Esophagus mucosa (tissue), 1 donor: ENCODE data around the gene CIART. TPM values are rescaled to one million over a fixed set of nuclear protein-coding genes. Genes with fewer than 3 reads are reported as not detected.
"Not testable (repeated sequence)": the region's sequence is repeated elsewhere in the genome, so short reads cannot be mapped to it uniquely, and the experiment has no call there.

Source experiments
- ATAC-seq: fragments of 200-7000 bp; cut with Tn5 transposase; one replicate; pipeline ENCODE4 v1.9.1; 2020
- total RNA-seq: library from RNA; stranded (reverse); gene quantifications from one replicate; pipeline ENCODE4 v1.2.4, GENCODE V29; 2023
- donor health status: DM: yes; HTN: yes; CAD: no.

Gene CIART
- total RNA-seq, 1 donor from 2014 or later, result 3.1 TPM

GRCh38 chr1:150262388-150263320 is 19.7 kb upstream of the CIART start:
- ATAC-seq, result peak; percentile 35

DNA sequence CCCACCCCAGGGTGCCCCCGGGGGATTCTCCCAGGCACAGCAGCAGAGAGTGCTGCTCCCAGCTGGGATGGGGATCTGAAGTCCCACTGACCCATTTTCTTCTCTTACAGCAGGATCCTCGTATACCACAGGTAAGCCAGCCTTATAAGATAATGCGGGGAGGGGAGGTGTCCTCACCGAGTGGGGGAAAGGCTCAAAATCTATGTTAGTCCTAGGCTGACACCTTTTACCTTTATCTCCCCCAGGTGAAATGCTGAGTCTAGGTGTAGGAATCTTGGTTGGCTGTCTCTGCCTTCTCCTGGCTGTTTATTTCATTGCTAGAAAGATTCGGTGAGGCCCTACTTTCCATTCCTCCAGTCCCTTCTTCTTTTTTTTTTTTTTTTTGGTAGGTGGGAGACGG is 18.8 kb upstream of the CIART start:
- ATAC-seq, result no peak

DNA sequence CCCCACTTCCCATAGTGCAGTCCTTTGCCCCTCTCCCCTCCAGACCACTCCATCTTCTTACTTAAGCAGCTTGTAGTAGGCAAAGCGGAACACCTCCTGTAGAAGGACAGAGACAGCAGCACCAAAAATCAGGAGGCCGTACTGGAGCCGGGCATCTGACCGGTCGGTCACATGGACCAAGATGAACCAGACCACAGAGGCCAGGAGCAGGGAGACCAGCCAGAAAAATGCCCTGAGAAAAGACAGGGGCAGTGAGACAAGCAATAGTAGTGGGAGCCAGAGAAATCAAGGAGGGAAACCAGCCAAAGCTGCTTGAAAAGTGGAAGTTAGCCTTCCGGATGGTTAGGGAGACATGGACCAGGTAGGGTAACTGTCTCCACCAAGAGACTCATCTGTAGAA is 14.5 kb upstream of the CIART start:
- no peak for ATAC-seq

DNA sequence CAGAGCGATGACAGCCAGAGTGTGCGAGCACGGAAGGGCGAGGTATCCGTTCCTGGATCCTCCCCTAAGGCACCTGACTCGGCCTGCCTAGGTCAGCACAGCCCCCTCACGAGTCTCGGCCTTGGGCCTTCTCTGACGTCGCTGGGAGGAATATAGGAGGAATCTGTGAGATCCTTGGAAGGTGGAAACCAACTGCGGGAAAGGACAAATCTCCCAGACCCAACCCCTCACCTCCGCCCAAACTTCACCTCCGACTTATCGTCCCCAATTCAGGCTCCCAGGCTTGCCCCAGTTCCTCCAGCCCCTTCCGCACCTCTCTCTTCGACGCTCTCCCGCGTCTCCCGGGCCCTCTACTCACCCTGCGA is 14.0 kb upstream of the CIART start:
- peak; percentile 84 for ATAC-seq

DNA sequence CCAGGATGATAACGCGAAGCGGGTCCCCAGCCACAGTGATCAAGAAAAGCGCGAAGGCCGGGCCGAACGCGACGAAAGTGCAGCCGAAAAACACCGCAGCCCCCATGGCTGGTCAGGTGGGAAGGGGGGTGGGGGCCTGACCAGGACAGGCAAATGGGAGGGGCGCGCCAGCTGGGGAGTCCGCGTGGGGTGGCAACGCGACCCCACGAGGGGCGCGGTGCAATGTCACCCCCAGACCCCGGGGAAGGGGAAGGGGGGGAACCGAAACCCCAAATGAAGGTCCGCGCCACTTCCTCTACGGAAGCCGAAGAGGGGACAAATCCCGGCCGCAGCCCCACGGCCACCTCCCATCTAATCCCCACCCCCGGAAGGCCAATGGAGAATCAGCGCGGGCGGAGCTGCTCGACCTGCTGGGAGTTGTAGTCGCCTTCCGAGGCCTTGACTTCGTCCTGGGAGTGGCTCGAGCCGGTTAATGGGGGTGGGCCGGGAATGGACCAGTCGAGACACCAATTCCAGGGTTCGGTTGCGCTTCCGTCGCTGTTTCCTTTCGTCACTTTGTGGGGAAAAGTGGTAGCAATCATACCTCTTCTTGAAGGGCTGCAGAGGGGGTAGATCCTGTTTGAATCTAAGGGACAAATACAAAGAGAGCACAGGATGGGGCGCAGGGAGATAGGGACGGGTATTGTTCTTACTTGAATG is 13.5 kb upstream of the CIART start, which contains the start of gene APH1A:
Gene APH1A (minus strand): TSS at position 312 of the 699 bp plus-strand sequence. CDS start 206 bp downstream, at position 106.
- ATAC-seq, result peak; percentile 97

- ATAC-seq, result no peak
These were observed 12.9 kb upstream of the CIART start for GRCh38 chr1:150269451-150269850.

DNA sequence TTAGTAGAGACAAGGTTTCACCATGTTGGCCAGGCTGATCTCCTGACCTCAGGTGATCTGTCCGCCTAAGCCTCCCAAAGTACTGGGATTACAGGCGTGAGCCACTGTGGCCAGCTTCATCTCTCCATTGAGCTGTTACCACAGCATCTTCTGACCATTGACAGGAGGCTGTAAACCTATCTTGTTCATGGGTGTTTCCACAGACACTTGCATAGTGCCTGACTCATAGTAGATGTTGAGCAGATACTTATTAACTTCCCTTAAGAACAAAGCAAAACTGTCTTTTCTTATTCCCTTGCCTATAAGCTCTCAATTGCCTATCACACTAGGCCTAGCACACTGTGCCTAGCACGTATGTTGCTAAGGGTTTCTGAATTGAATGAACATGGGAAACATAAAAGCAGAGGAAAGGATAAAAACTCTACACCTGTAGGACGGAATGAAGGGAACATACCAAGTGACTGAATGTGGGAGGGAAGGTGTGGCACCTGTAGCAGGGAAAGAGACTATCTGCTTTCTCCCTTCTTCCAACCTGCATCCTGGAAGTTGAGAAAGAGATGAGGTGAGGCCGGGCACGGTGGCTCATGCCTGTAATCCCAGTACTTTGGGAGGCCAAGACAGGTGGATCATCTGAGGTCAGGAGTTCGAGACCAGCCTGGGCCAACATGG is 10.9 kb upstream of the CIART start:
- ATAC-seq, result no peak

- ATAC-seq, result no peak
These were observed 9.0 kb upstream of the CIART start for GRCh38 chr1:150273311-150273710.

DNA sequence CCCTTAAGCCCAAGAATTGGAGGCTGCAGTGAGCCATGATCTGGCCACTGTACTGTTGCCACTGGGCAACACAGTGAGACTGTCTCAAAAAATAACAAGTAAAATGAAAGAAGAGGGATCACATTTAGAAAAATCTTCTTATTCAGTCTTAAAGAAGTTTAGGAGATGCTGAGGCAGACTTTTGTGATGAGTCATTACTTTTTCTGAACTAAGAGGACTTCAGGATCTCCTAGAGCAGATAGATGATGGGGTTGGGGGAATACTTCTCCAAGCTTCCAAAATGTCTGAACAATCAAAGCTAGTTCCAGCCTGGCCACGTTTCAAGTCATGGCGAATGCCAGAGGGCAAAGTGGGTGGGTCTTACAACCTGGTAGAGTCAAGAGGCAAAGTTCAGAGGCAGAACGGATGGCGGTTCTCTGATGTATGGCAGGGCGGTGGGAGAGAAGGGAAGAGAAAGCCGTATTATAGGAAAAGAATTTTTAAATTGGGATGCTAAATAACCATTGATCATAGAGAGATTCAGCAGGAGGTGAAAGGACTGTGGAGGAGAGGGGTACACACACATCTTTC is 2.1 kb upstream of the CIART start:
- no peak for ATAC-seq

- peak; percentile 54 for ATAC-seq
These were observed 1.1 kb upstream of the CIART start for GRCh38 chr1:150281221-150281757.

DNA sequence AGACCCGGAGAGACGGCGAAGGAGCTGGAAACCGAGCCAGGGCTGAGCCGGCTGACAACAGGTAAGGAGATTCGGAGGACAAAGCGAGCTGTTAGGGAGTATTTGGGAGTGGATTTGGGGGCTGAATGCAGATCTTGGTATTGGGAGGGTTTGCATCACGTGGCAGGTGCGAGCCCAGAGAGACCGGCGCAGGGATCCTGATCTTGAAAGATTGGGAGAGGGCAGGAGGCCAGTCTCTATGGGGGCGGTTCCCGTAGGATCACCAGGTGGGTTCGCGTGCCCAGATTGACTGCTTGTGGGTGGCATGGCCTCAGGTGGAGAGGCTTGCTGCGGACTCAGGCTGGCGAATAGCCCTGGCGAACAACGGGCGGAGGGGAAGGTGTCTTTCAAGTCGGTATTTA is 204 bp downstream of the CIART start:
- peak; percentile 22 for ATAC-seq

- ATAC-seq, result no peak
These were observed 906 bp downstream of the CIART start for GRCh38 chr1:150283260-150283659.

GRCh38 chr1:150288382-150288781 is 6.0 kb downstream of the CIART start:
- ATAC-seq, result no peak

GRCh38 chr1:150288822-150289221 is 6.5 kb downstream of the CIART start:
- ATAC-seq, result no peak

DNA sequence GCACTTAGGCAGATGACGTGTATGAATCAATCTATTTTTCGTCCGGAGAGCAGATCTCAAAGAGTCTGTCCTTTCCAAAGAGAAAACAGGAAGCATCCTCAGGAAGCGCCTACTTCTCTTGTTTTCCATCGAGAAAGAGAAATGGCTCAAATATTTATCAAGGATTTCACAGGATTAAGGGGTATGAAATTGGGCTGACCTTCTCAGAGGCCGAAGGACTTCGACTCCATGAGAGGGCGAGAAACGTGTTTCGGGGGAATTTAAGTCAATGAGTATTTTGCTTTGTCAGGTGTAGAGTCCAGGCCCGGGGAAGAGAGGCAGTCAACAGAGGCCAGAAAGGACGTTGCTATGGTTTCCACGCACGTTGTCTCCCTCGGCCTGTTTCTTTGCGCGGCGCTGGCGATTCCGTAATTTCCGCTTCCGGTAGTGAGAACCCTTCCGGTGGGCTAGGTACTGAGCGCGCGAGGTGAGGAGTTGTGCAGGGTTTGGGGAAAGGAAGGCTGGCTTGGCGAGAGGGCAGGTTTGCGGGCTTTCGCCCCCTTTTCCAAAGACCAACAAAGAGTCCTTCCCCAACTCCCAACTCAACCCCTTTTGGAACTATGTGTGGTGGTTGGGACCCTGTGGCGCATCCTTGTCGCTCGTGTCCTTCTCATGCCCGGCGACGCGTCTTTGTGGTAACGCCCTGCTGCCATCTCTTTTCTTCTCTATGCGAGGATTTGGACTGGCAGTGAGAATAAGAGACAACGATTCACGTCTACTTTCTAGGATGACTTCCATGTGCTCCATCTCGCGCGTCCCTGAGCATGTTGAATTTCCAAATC is 11.3 kb downstream of the CIART start, which contains the start of gene MRPS21:
Gene MRPS21 (plus strand): TSS at position 429 of the 821 bp plus-strand sequence. CDS start 506 bp downstream, outside the sequence.
- ATAC-seq, result peak; percentile 97

DNA sequence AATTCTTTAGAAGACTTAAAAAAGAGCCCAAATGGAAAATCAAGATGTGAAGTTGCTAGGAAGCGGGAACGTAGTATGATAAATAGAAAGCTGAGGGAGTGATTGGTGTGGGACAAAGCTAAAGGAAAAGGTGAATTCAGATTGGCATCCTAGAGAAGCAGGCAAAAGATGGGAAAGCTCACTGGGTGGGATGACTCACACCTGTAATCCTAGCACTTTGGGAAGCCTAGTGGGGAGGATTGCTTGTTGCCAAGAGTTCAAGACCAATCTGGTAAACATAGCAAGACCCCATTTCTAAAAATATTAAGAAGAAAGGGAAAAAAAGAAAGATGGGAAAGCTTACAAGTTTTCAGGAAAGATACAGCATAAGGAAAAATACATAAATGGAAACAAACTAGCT is 13.1 kb downstream of the CIART start:
- no peak for ATAC-seq

DNA sequence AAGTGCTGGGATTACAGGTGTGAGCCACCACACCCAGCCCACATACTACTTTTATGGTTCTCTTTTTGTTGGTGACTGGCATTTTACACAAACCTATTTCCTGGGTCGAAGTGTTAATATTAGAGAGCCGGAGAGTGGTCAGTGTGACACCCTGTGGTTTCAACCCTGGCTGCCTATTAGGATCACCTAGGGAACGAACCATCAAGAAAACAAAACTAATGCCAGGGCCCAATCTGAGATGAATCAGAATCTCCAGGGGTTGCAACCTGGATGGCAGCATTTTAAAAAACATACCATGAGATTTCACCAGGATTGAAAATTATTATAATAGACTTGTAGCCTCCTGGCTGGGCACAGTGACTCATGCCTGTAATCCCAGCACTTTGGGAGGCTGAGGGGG is 17.4 kb downstream of the CIART start:
- no peak for ATAC-seq

GRCh38 chr1:150302338-150302737 is 20.0 kb downstream of the CIART start:
- no peak for ATAC-seq

- no peak for ATAC-seq
These were observed 20.5 kb downstream of the CIART start for GRCh38 chr1:150302902-150303301.

DNA sequence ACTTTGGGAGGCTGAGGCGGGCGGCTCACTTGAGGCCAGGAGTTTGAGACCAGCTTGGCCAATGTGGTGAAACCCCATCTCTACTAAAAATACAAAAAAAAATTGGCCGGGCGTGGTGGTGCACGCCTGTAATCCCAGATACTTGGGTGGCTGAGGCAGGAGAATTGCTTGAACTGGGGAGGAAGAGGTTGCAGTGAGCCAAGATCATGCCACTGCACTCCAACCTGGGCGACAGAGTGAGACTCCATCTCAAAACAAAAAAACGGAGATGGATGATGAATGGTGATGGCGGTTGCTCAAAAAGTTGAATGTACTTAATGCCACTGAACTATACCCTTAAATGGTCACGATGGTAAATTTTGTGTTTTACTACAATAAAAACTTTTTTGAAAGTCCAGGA is 26.2 kb downstream of the CIART start:
- not testable (repeated sequence) for ATAC-seq

DNA sequence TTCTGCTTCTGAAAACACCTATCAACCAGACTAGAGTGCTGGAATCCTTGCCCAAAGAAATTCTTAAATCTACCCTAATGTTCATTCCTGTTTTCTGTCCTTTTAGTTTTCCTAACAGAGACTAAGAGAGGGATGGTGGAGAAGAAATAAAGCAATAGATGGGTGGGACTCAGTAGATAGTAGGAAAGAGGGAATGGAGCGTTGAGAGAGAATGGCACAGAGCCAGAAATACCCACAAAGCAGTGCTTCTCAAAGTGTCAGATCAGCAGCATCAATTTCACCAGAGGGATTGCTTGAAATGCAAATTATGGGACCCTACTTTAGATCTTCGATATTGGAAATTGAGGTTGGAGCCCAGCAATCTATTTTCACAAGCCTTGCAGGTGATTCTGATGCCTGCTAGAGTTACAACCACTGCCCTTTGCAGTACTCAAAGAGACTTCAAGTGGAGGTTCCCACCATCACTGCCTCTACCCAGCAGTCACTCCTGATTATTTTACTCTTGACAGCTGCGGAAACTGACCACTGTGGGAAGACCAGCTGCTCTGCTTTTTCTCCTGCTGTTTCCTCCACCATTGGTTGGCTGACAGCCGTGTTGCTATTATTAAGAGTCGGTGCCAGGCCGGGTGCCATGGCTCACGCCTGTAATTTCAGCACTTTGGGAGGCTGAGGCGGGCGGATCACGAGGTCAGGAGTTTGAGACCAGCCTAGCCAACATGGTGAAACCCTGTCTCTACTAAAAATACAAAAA is 27.6 kb downstream of the CIART start:
- no peak for ATAC-seq
